Kidney tubule cell (primary cell): ENCODE data around the gene TENM4.
A peak's percentile ranks its signal among the peaks of the same experiment; 100 is the strongest.

Experiments used
- DNase-seq: peaks from one replicate; pipeline ENCODE4 v3.0.0-alpha.2; 2018; ENCODE audit warnings: low spot score

Gene TENM4

GRCh38 chr11:79084382-79084781 is 356.4 kb downstream of the TENM4 start:
- DNase-seq, result no peak

- DNase-seq, result no peak
These were observed 357.5 kb downstream of the TENM4 start for GRCh38 chr11:79083352-79083751.

GRCh38 chr11:79082907-79083306 is 357.9 kb downstream of the TENM4 start:
- DNase-seq, result no peak

GRCh38 chr11:79082280-79082679 is 358.6 kb downstream of the TENM4 start:
- DNase-seq, result no peak

- peak; percentile 92 for DNase-seq
These were observed 359.3 kb downstream of the TENM4 start for GRCh38 chr11:79081471-79082031.

GRCh38 chr11:79080551-79080950 is 360.3 kb downstream of the TENM4 start:
- DNase-seq, result no peak

- DNase-seq, result no peak
These were observed 361.8 kb downstream of the TENM4 start for GRCh38 chr11:79078999-79079398.

GRCh38 chr11:79078456-79078855 is 362.4 kb downstream of the TENM4 start:
- DNase-seq, result no peak

- no peak for DNase-seq
These were observed 363.0 kb downstream of the TENM4 start for GRCh38 chr11:79077702-79078330.

- DNase-seq, result no peak
These were observed 364.2 kb downstream of the TENM4 start for GRCh38 chr11:79076526-79077115.

GRCh38 chr11:79074547-79074946 is 366.3 kb downstream of the TENM4 start:
- no peak for DNase-seq

- no peak for DNase-seq
These were observed 369.6 kb downstream of the TENM4 start for GRCh38 chr11:79071190-79071589.

GRCh38 chr11:79070518-79070917 is 370.3 kb downstream of the TENM4 start:
- no peak for DNase-seq

GRCh38 chr11:79069504-79069903 is 371.3 kb downstream of the TENM4 start:
- DNase-seq, result no peak

GRCh38 chr11:79068356-79068755 is 372.5 kb downstream of the TENM4 start:
- DNase-seq, result no peak

- no peak for DNase-seq
These were observed 373.5 kb downstream of the TENM4 start for GRCh38 chr11:79067352-79067679.

- DNase-seq, result no peak
These were observed 374.1 kb downstream of the TENM4 start for GRCh38 chr11:79066456-79067351.

- peak; percentile 69 for DNase-seq
These were observed 377.7 kb downstream of the TENM4 start for GRCh38 chr11:79062814-79063762.

GRCh38 chr11:79060081-79060953 is 380.5 kb downstream of the TENM4 start:
- DNase-seq, result no peak

GRCh38 chr11:79059141-79059540 is 381.7 kb downstream of the TENM4 start:
- no peak for DNase-seq
